Transverse colon (tissue), 3 donors: ENCODE results near the gene SSC5D.

Source experiments
- CTCF ChIP-seq, 5 experiments: fragments of 200-600 bp in 3 of 5; fragments of 450-650 bp in 2 of 5; sonication (generic) in 3 of 5; IDR thresholded peaks; 1 replicate in 2 of 5; 2 replicates in 3 of 5; pipeline ENCODE4 v1.5.1; 2016 to 2017; ENCODE audit warnings: antibody characterized with exemption in 5 of 5, inconsistent platforms in 3 of 5, mild to moderate bottlenecking in 2 of 5, moderate library complexity in 1 of 5
- EP300 ChIP-seq: sonication (generic); formaldehyde crosslinking; IDR thresholded peaks from one replicate; pipeline ENCODE4 v1.6.1; 2017; ENCODE audit warnings: antibody characterized with exemption, low read depth
- POLR2A ChIP-seq: fragments of 450-650 bp; IDR thresholded peaks from one replicate; pipeline ENCODE4 v1.6.1; 2016; ENCODE audit warnings: antibody characterized with exemption, mild to moderate bottlenecking, moderate library complexity

GRCh38 chr19:55497763-55498162, 9.5 kb downstream of the SSC5D start:
- no peak for TF ChIP-seq CTCF (IDR thresholded peaks at IDR 0.05)
- TF ChIP-seq POLR2A = no peak
- TF ChIP-seq EP300 = no peak
